GM18873 (cell line): ENCODE results near the gene ABI2.

Experiments used
- ATAC-seq: cut with Tn5 transposase; IDR thresholded peaks from one replicate; pipeline ENCODE4 v1.9.1; 2021; ENCODE audit warnings: mild to moderate bottlenecking, moderate library complexity, moderate number of reproducible peaks; ENCODE audit not compliant: unreplicated experiment, low FRiP score

ABI2 gene

GRCh38 chr2:203463266-203463678 is 135.1 kb downstream of the ABI2 start:
- no peak for ATAC-seq

GRCh38 chr2:203469546-203469945 is 141.4 kb downstream of the ABI2 start:
- ATAC-seq, result no peak

- no peak for ATAC-seq
These were observed 142.2 kb downstream of the ABI2 start for GRCh38 chr2:203470371-203470770.

GRCh38 chr2:203471323-203471722 is 143.1 kb downstream of the ABI2 start:
- ATAC-seq, result no peak

- ATAC-seq, result no peak
These were observed 148.7 kb downstream of the ABI2 start for GRCh38 chr2:203476881-203477280.

- ATAC-seq, result no peak
These were observed 152.4 kb downstream of the ABI2 start for GRCh38 chr2:203480623-203481022.

- ATAC-seq, result no peak
These were observed 156.3 kb downstream of the ABI2 start for GRCh38 chr2:203484266-203485112.

- no peak for ATAC-seq
These were observed 161.3 kb downstream of the ABI2 start for GRCh38 chr2:203489531-203489930.

GRCh38 chr2:203490391-203490790 is 162.2 kb downstream of the ABI2 start:
- no peak for ATAC-seq

GRCh38 chr2:203492965-203493364 is 164.8 kb downstream of the ABI2 start:
- no peak for ATAC-seq
